K562 (cell line): Measurements from ENCODE around the gene HES4. TPM values are rescaled to one million over a fixed set of nuclear protein-coding genes. Genes with fewer than 3 reads are reported as not detected.

ENCODE experiments used
- ARHGAP35 ChIP-seq: fragments of 450-650 bp; IDR thresholded peaks from 2 replicates; pipeline ENCODE4 v1.6.1; 2018; ENCODE audit not compliant: partially characterized antibody
- ASH1L ChIP-seq: fragments of 450-650 bp; IDR thresholded peaks from 2 replicates; pipeline ENCODE4 v1.6.1; 2018; ENCODE audit warnings: borderline replicate concordance, mild to moderate bottlenecking, low read depth; ENCODE audit not compliant: partially characterized antibody
- C11orf30 ChIP-seq: fragments of 450-650 bp; IDR thresholded peaks from 2 replicates; pipeline ENCODE4 v1.6.1; 2016; ENCODE audit warnings: low read depth, mild to moderate bottlenecking
- CAMTA2 ChIP-seq: fragments of 250-450 bp; sonication (Bioruptor Pico); conservative IDR thresholded peaks from 2 replicates; pipeline ENCODE4 v1.5.1; 2022
- COPS2 ChIP-seq: fragments of 450-650 bp; conservative IDR thresholded peaks from 2 replicates; pipeline ENCODE4 v1.6.1; 2016; ENCODE audit warnings: mild to moderate bottlenecking, moderate library complexity
- FOSL1 ChIP-seq: fragments of 200-800 bp; sonication (Bioruptor generic); conservative IDR thresholded peaks from 2 replicates; pipeline ENCODE4 v1.6.1; 2016; ENCODE audit warnings: missing genetic modification characterization, missing compliant biosample characterization
- FOXJ3 ChIP-seq: sonication (generic); formaldehyde crosslinking; IDR thresholded peaks from 2 replicates; pipeline ENCODE4 v1.4.0; 2020; ENCODE audit warnings: mild to moderate bottlenecking, missing genetic modification reagents
- HLTF ChIP-seq: fragments of 450-650 bp; IDR thresholded peaks from 2 replicates; pipeline ENCODE4 v1.6.1; 2016
- HMG20B ChIP-seq: fragments of 250-450 bp; sonication (Bioruptor Pico); IDR thresholded peaks from 2 replicates; pipeline ENCODE4 v1.5.0; 2021; ENCODE audit warnings: mild to moderate bottlenecking
- L3MBTL2 ChIP-seq: fragments of 450-650 bp; IDR thresholded peaks from 2 replicates; pipeline ENCODE4 v1.6.1; 2016; ENCODE audit warnings: mild to moderate bottlenecking, moderate library complexity
- PBX2 ChIP-seq, 2 experiments: IDR thresholded peaks in 1 of 2; conservative IDR thresholded peaks in 1 of 2; 2 replicates each; pipeline ENCODE4 v1.6.1; 2016; ENCODE audit warnings: low read depth in 2 of 2, mild to moderate bottlenecking in 1 of 2, missing compliant biosample characterization in 1 of 2, missing genetic modification characterization in 1 of 2, moderate library complexity in 1 of 2
- PTTG1 ChIP-seq: fragments of 450-650 bp; IDR thresholded peaks from 2 replicates; pipeline ENCODE4 v1.6.1; 2016; ENCODE audit warnings: low read depth, mild to moderate bottlenecking, missing genetic modification characterization, missing compliant biosample characterization
- RBM39 ChIP-seq: fragments of 200-400 bp; formaldehyde crosslinking; optimal IDR thresholded peaks from 2 replicates; pipeline ENCODE3; 2018; ENCODE audit warnings: low read depth, low read length
- SAFB2 ChIP-seq: fragments of 200-400 bp; formaldehyde crosslinking; IDR thresholded peaks from 2 replicates; pipeline ENCODE4 v1.6.1; 2018; ENCODE audit warnings: borderline replicate concordance, low read length, low read depth, moderate library complexity; ENCODE audit not compliant: severe bottlenecking
- SPI1 ChIP-seq: IDR thresholded peaks from 2 replicates; pipeline ENCODE4 v1.6.1; 2011; ENCODE audit warnings: low read depth, low read length, control low read depth, borderline replicate concordance
- SRSF7 ChIP-seq: fragments of 200-400 bp; formaldehyde crosslinking; optimal IDR thresholded peaks from 2 replicates; pipeline ENCODE3; 2017; ENCODE audit warnings: mild to moderate bottlenecking, low read depth, low read length
- TEAD2 ChIP-seq: fragments of 450-650 bp; IDR thresholded peaks from 2 replicates; pipeline ENCODE4 v1.6.1; 2016; ENCODE audit warnings: missing genetic modification characterization, control low read depth, missing compliant biosample characterization
- TGIF2 ChIP-seq: sonication (generic); formaldehyde crosslinking; IDR thresholded peaks from 2 replicates; pipeline ENCODE4 v1.8.1; 2022; ENCODE audit warnings: mild to moderate bottlenecking, missing genetic modification reagents, moderate library complexity
- TSC22D4 ChIP-seq: fragments of 450-650 bp; IDR thresholded peaks from 2 replicates; pipeline ENCODE4 v1.6.1; 2016; ENCODE audit warnings: missing genetic modification characterization, missing biosample characterization, control low read depth
- ZC3H11A ChIP-seq: IDR thresholded peaks from 2 replicates; pipeline ENCODE4 v1.6.1; 2012; ENCODE audit warnings: low read depth, low read length, improper control_type of control experiment
- ZKSCAN1 ChIP-seq: fragments of 150-350 bp; IDR thresholded peaks from 2 replicates; pipeline ENCODE4 v1.6.1; 2016; ENCODE audit warnings: low read depth, low read length
- ZNF280A ChIP-seq: fragments of 450-650 bp; IDR thresholded peaks from 2 replicates; pipeline ENCODE4 v1.6.1; 2018; ENCODE audit warnings: mild to moderate bottlenecking, low read depth; ENCODE audit not compliant: partially characterized antibody
- ZZZ3 ChIP-seq: fragments of 450-650 bp; IDR thresholded peaks from 2 replicates; pipeline ENCODE4 v1.6.1; 2016; ENCODE audit warnings: antibody characterized with exemption, mild to moderate bottlenecking, moderate library complexity
- polyA plus RNA-seq, 8 experiments: library from polyadenylated mRNA; depleted of rRNA in 4 of 8; stranded (reverse) in 5 of 8; unstranded in 3 of 8; fragments of >200 nt; fragmentation: Nextera tagmentation in 2 of 8; fragmentation: Illumina TruSeq in 1 of 8; extraction: Ambion mirVana in 2 of 8; extraction: Trizol in 1 of 8; gene quantifications; 2 replicates each; pipeline versions ENCODE4 v1.2.1 to v1.2.3, GENCODE V29; 2011 to 2014; ENCODE audit warnings: inconsistent platforms in 1 of 8, missing spikeins in 1 of 8
- total RNA-seq, 7 experiments: library from RNA; depleted of rRNA in 6 of 7; stranded (reverse); fragments of >200 nt in 6 of 7; fragmentation: Illumina TruSeq in 2 of 7; extraction: Trizol in 2 of 7; gene quantifications; 2 replicates each; pipeline versions ENCODE4 v1.2.1 to v1.2.3, GENCODE V29; 2011 to 2021; ENCODE audit warnings: low replicate concordance in 1 of 7

The HES4 gene
- total and polyA plus RNA-seq, 9 of the 15 experiments (the other 6 are each of a cell fraction or from before 2014, with no cell fraction given), result 0.21 to 43.7 (median 5.3) TPM; not detected in 2

GRCh38 chr1:958823-959730 is 40.8 kb downstream of the HES4 start, which contains the start of gene NOC2L (continued):
- no peak for TF ChIP-seq PBX2 (CRISPR knock-in tag; IDR thresholded peaks at IDR 0.05; ENCODE audit: low read depth)
- no peak for TF ChIP-seq PBX2 (tag; conservative IDR thresholded peaks at IDR 0.05; ENCODE audit: low read depth)
- TF ChIP-seq CAMTA2 (CRISPR knock-in tag), result no peak
- no peak for TF ChIP-seq ASH1L
- no peak for TF ChIP-seq FOXJ3 (CRISPR knock-in tag)
- 0 out of 2 replicates have a peak, but pooled peaks have one; percentile 41 for TF ChIP-seq L3MBTL2
- peak; percentile 99 for TF ChIP-seq C11orf30
- TF ChIP-seq HLTF, result no peak
- no peak for TF ChIP-seq ZC3H11A
- TF ChIP-seq ZNF280A, result no peak
- no peak for TF ChIP-seq TSC22D4 (tag)
- no peak for TF ChIP-seq FOSL1 (tag)
- no peak for TF ChIP-seq COPS2
- TF ChIP-seq PTTG1 (tag), result no peak
- no peak for TF ChIP-seq SAFB2
- peak; percentile 46; the same call in 1 of the 2 replicates for TF ChIP-seq SPI1
- no peak for TF ChIP-seq SRSF7
- TF ChIP-seq ARHGAP35, result no peak
- no peak for TF ChIP-seq ZKSCAN1
- no peak for TF ChIP-seq TEAD2
- TF ChIP-seq TGIF2 (CRISPR knock-in tag), result no peak
- no peak for TF ChIP-seq RBM39
- TF ChIP-seq HMG20B (CRISPR knock-in tag), result no peak
- no peak for TF ChIP-seq ZZZ3
